Epithelial cell of esophagus (primary cell): ENCODE data around the gene RAMACL.

Experiments used
- DNase-seq: peaks from one replicate; pipeline ENCODE4 v3.0.0; 2010; ENCODE audit warnings: low read depth
- H3K4me3 ChIP-seq: 2 replicates; pipeline ENCODE4 v1.5.1; 2011; ENCODE audit warnings: mild to moderate bottlenecking, low read length, control low read depth
- CTCF ChIP-seq: IDR thresholded peaks from 2 replicates; pipeline ENCODE4 v1.5.1; 2011; ENCODE audit warnings: low read depth, mild to moderate bottlenecking, low read length, control low read depth, inconsistent platforms; ENCODE audit not compliant: insufficient read depth; ENCODE audit errors: missing control alignments

RAMACL gene

DNA sequence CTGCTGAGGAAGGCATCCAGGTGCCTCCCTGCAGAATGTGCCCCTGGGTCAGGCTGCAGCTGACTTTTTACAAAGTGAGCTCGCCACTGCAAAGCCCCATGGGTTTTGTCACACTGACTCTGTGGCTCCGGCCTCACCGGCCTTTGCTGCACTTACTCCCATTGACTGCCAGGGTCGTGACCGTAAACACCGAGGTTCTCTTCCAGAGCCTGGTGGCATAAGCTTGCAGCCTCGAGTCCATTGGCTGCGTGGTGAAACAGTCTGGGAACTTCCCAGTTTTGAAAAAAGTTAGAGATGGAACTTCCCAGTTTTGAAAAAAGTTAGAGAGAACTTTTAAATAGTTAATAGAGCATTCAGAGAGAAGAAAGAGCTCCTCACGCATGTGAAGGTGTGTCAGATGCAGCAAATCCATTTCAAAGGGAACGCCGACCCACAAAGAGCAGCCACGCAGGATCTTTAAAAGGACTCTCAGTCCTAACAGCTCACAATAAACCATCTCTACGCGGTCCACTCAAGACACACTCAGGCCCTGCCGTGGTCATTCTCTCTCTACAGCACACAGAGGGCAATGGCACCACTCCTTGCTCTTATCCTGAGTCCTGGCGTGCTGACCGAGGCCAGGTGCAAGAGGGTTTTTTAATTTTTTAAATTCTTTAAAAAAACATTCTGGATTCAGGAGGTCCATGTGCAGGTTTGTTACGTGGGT, 12.8 kb downstream of the RAMACL start:
- H3K4me3 ChIP-seq, result no peak overlapping the region
- no peak for DNase-seq
- no peak for TF ChIP-seq CTCF

DNA sequence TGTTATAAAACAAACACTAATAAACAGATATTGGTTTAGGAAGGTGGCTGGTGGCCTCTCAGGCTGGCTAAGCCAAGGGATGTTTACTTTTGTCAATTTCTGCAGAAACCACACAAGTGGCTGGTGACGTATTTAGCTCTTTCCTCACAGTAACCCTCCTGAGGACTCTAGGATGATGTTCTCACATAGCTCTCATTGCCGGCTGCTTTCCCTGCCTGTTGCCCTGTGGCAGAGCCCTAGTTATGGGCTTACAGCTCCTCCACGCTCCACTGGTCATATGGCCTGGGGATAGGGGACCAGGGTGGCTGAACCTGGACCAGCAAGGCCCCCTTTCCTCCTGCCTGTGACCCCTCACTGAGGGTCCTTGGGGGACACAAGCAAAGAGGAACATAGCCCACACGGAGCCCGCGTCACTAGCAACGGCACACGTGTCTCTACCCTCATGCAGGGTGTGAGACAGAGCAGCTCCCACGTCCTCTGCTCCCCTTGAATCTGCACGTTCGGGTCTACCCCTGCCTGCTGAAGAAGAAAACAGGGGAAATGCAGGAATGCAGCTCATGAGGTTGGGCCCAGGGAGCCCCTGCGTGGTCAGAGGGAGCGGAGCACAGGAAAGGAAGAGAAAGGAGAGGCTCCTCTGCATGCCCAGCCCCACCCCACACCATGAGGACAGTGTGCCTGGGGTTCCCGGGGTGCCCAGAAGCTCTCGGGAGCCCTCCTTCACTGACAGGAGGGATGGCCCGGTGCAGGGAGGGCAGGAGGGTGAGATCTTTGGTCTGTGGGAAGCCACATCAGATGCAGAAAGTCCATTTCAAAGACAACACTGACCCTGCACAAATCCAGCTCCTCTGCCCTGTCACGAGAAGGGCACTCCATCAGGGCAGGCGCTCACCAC, 13.9 kb downstream of the RAMACL start:
- no peak overlapping the region for H3K4me3 ChIP-seq
- TF ChIP-seq CTCF, result no peak
- peak; percentile 27 for DNase-seq

GRCh38 chr6:166570929-166571713, 15.4 kb downstream of the RAMACL start:
- H3K4me3 ChIP-seq, result no peak overlapping the region

DNA sequence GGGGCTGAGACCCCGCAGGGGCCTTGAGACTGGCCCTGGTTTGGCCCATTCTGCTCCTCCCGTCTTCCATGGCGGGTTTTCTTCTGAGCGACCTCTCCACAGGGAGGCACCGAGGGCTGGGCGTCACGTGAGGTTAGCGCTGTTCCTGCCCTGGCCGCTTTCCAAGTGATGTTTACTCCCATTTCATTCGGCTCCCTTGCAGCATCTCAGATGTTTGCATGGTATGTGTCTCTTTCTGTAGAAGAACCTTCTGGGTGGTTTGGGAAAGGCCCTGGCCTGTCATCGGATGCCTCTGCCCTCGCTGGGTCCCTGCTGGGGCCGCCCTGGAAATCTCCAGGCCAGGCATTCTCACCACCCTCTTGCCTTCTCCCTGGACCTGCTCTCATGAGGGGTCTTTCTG, 17.3 kb downstream of the RAMACL start:
- DNase-seq, result no peak
- no peak overlapping the region for H3K4me3 ChIP-seq
- TF ChIP-seq CTCF, result no peak

More at GRCh38 chr6:166570929-166571713, 15.4 kb downstream of the RAMACL start:
- TF ChIP-seq CTCF, result no peak
- no peak for DNase-seq

- H3K4me3 ChIP-seq, result no peak overlapping the region
- no peak for DNase-seq
- no peak for TF ChIP-seq CTCF
These were observed 18.7 kb downstream of the RAMACL start for GRCh38 chr6:166567813-166568212.

GRCh38 chr6:166567107-166567506, 19.4 kb downstream of the RAMACL start:
- H3K4me3 ChIP-seq, result no peak overlapping the region
- TF ChIP-seq CTCF, result no peak
- DNase-seq, result peak; percentile 98
